Body of pancreas (tissue), 4 donors: ENCODE results near the gene ZNF541. TPM values are rescaled to one million over a fixed set of nuclear protein-coding genes. Genes with fewer than 3 reads are reported as not detected.
A peak's percentile ranks its signal among the peaks of the same experiment; 100 is the strongest.

Experiments
- ATAC-seq: fragments of 150-250 bp; one replicate; pipeline ENCODE4 v1.9.1; 2016
- DNase-seq, 4 donors: peaks; one replicate each; pipeline ENCODE4 v3.0.0-alpha.2; 2019
- H3K27ac ChIP-seq, 4 donors: fragments of 200-600 bp; sonication (generic); 1 replicate in 3 of 4; 2 replicates in 1 of 4; pipeline versions ENCODE4 v1.5.1 to v1.6.1; 2016 to 2019; ENCODE audit warnings: mild to moderate bottlenecking in 1 of 4, mixed read lengths in 1 of 4, moderate library complexity in 1 of 4
- H3K27me3 ChIP-seq, 2 donors: fragments of 200-600 bp; sonication (generic); one replicate each; pipeline ENCODE4 v1.6.0; 2016; ENCODE audit warnings: mild to moderate bottlenecking in 1 of 2
- H3K36me3 ChIP-seq, 2 donors: fragments of 200-600 bp; sonication (generic); replicated peaks in 1 of 2; 2 replicates each; pipeline ENCODE4 v1.5.1; 2016; ENCODE audit warnings: low read depth in 2 of 2; ENCODE audit not compliant: insufficient read depth in 1 of 2
- H3K4me1 ChIP-seq: fragments of 200-600 bp; sonication (generic); one replicate; pipeline ENCODE4 v1.6.0; 2016
- H3K4me3 ChIP-seq, 2 donors: fragments of 200-600 bp; sonication (generic); 1 replicate in 1 of 2; 2 replicates in 1 of 2; pipeline ENCODE4 v1.5.1; 2016 to 2019
- H3K9me3 ChIP-seq, 3 donors: fragments of 200-600 bp; sonication (generic); 1 replicate in 2 of 3; 2 replicates in 1 of 3; pipeline ENCODE4 v1.5.1; 2016
- POLR2A ChIP-seq, 3 donors: fragments of 450-650 bp; IDR thresholded peaks; one replicate each; pipeline ENCODE4 v1.6.1; 2016; ENCODE audit warnings: antibody characterized with exemption in 3 of 3, mild to moderate bottlenecking in 2 of 3
- WGBS, 2 donors: methylation state at CpG; one replicate each; pipeline ENCODE4 v1.1.5; 2017; 5-methylcytosine and 5-hydroxymethylcytosine counted together
- intact Hi-C: fragments of 100-400 bp; cut with DNase I; formaldehyde crosslinking; loops from one replicate; pipeline ENCODE4 v1.15.1; 2023
- total RNA-seq, 2 donors: library from RNA; depleted of rRNA; stranded (reverse); fragments of >200 nt; gene quantifications; one replicate each; pipeline ENCODE4 v1.1.0, GENCODE V29; 2016
- TF ChIP-seq, protein P1 (sequence below), 7 experiments: fragments of 450-650 bp in 4 of 7; fragments of 200-600 bp in 3 of 7; sonication (generic) in 3 of 7; IDR thresholded peaks; one replicate each; pipeline ENCODE4 v1.5.1; 2016 to 2019; ENCODE audit warnings: antibody characterized with exemption in 7 of 7

Gene ZNF541
- total RNA-seq, 2 donors from 2014 or later = under 0.01 TPM; not detected in 1

DNA sequence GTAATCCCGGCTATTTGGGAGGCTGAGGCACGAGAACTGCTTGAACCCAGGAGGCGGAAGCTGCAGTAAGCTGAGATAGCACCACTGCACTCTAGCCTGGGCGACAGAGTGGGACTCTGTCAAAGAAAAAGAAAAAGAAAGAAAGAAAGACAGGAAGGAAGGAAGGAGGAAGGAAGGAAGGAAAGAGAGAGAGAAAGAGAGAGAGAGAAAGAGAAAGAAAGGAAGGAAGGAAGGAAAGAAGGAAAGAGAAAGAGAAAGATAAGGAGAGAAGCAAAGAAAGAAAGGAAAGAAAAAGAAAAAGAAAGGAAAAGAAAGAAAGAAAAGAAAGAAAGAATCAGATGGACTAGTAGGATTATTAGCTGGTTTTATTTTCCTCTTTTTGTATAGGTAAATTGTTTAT is 22.8 kb downstream of the ZNF541 start:
- Histone ChIP-seq H3K36me3 (no peaks in the 10 kb centered on the region), H3K4me1 (peaks cover 5% of the 10 kb centered on the region), H3K27ac (no peak overlapping the region), H3K4me3 (no peak overlapping the region), H3K27me3 (peaks cover 0 to 6% of the 10 kb centered on the region in 2 donors), H3K9me3 (no peaks in the 10 kb centered on the region)
- DNase-seq (no peak), ATAC-seq (no peak)
- WGBS, 2 donors = 78 to 94% methylated on average over 4 of the region's 4 CpGs
- intact Hi-C loops = no loop called here
- TF ChIP-seq, protein P1, sequence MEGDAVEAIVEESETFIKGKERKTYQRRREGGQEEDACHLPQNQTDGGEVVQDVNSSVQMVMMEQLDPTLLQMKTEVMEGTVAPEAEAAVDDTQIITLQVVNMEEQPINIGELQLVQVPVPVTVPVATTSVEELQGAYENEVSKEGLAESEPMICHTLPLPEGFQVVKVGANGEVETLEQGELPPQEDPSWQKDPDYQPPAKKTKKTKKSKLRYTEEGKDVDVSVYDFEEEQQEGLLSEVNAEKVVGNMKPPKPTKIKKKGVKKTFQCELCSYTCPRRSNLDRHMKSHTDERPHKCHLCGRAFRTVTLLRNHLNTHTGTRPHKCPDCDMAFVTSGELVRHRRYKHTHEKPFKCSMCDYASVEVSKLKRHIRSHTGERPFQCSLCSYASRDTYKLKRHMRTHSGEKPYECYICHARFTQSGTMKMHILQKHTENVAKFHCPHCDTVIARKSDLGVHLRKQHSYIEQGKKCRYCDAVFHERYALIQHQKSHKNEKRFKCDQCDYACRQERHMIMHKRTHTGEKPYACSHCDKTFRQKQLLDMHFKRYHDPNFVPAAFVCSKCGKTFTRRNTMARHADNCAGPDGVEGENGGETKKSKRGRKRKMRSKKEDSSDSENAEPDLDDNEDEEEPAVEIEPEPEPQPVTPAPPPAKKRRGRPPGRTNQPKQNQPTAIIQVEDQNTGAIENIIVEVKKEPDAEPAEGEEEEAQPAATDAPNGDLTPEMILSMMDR (IDR thresholded peaks at IDR 0.05) = no peak

DNA sequence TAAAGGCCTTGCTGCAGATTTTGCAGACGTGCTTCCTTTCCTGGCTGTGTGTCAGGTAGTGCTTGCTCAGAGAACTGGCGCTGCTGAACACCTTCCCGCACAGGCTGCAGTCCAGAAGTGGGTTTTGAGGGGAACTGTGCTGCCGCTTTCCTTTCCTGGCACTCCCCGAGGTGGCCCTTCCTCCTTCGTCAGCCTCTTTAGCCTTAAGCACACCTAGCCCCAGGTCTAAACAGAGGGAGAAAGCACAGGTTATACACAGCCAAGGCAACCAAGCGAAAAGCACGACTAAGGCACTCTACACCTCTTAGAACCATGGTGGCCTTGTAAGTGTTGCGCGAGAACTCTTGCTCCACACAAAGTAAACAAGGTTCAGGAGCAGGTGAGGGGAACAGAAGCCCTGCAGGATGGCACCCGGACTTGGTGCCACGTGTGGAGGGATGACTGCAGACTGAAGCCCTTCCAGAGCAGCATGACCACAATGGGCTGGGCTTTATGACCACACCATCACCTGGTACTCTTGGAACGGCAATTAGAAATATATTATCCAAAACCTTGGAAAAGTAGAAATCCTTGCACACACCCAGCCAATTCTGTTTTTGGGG is 23.6 kb downstream of the ZNF541 start:
- intact Hi-C loops = no loop called here
- no peaks in the 10 kb centered on the region for H3K36me3 ChIP-seq
- no peak overlapping the region for H3K4me3 ChIP-seq
- no peaks in the 10 kb centered on the region for H3K9me3 ChIP-seq
- ATAC-seq (no peak), DNase-seq (no peak)
- TF ChIP-seq POLR2A (IDR thresholded peaks at IDR 0.05) = no peak
- TF ChIP-seq, protein P1 (IDR thresholded peaks at IDR 0.05) = no peak
- H3K4me1 ChIP-seq = peaks cover 9% of the 10 kb centered on the region
- 75 to 79% methylated on average over 13 of the region's 13 CpGs for WGBS, 2 donors
- peaks cover 0 to 6% of the 10 kb centered on the region in 2 donors for H3K27me3 ChIP-seq
- H3K27ac ChIP-seq = no peak overlapping the region

DNA sequence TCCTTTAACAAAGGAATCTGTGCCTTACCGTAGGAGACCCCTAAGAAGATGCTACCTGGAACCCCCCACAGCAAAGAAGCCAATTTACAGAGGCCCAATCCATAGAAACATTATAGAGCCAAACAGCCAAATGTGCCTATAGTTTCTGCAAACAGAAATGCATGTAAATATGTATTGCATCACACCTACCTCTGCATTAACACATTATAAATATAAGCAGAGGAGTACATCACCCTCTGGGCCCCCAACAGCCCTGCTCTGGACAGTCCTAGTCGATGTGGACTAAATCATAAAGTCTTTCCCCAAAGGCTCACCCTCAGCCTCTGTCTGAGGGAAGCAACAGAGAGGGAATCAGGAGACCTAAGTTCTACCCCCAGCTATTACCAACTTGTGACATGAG is 25.7 kb downstream of the ZNF541 start:
- H3K27ac ChIP-seq = no peak overlapping the region
- TF ChIP-seq POLR2A (IDR thresholded peaks at IDR 0.05) = no peak
- no peak overlapping the region for H3K4me3 ChIP-seq
- no peak for ATAC-seq
- H3K4me1 ChIP-seq = peaks cover 9% of the 10 kb centered on the region
- no peaks in the 10 kb centered on the region for H3K36me3 ChIP-seq
- 58 to 89% methylated on average over 2 of the region's 2 CpGs for WGBS, 2 donors
- intact Hi-C loops = no loop called here
- no peak for DNase-seq
- peaks cover 0 to 6% of the 10 kb centered on the region in 2 donors for H3K27me3 ChIP-seq
- no peaks in the 10 kb centered on the region for H3K9me3 ChIP-seq

DNA sequence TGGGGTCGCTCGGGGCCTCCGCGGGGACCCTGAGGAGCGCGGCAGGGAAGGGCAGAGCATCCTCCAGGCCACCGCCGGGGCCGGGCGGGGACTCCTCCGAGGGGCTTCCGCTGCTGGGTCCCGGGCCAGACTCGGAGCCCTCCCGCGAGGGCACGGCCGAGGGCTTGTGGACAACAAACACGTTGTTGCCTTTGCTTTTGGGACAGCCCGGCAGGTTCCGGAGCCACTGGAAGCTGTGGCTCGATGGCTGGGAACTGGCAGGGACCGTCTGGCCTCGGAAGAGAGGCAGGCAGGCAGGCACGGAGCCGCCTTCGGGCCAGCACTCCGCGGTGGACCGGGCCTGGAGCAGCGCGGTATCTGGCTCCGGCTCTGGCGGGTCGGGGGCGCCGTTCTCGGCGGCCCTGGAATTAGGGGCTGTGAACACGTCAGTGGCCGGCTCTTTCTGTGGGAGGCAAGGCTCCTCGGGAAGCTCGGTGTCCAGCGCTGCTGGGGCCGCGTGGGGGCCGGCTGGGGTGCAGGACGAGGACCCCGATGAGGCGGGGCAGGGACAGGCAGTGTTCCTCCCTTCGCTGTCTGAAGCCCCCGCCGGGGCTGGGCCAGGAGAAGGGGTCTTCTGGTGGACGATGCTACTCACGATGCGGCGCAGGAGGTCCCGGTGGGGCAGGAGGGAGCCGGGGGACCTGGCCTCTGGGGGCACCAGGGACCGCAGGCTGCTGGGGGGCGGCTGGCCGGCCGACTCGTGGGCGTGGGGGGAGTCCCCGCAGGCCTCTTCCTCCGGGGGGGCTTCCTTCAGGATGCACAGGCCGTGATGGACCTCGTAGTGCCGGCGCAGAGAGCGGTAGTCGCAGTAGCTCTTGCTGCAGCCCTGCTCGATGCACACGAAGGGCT is 27.6 kb downstream of the ZNF541 start:
- H3K27ac ChIP-seq = no peak overlapping the region
- intact Hi-C loops = no loop called here
- no peaks in the 10 kb centered on the region for H3K36me3 ChIP-seq
- ATAC-seq (no peak), DNase-seq (peak in 1 of 4 donors; percentile 14)
- 27% methylated on average over 59 of the region's 75 CpGs; no CpG with 5 or more reads in 1 of the 2 donors for WGBS, 2 donors
- H3K9me3 ChIP-seq = no peaks in the 10 kb centered on the region
- no peak for TF ChIP-seq POLR2A (IDR thresholded peaks at IDR 0.05)
- TF ChIP-seq, protein P1 (IDR thresholded peaks at IDR 0.05) = no peak
- no peak overlapping the region for H3K4me3 ChIP-seq
- peaks cover 0 to 6% of the 10 kb centered on the region in 2 donors for H3K27me3 ChIP-seq
- H3K4me1 ChIP-seq = peaks cover 9% of the 10 kb centered on the region

DNA sequence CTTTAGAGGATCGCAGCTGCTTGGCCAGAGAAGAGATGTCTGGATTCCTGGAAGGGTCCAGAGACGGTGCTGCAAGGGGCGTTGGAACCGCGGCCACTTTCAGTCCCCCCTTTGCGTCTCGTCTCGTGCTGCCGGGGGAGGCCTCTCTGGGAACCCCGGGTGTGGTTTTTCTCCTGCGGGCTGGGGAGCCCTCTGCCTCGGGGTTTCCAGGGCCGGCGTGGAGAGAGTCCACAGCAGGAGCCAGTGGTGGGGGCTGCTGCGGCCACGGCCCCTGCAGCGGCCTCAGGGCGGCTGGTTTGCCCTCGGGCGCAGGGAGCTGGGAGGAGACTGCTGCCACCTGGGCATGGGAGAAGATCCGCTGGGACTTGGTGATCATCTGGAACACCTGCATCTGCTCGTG is 28.5 kb downstream of the ZNF541 start:
- Histone ChIP-seq H3K4me1 (peaks cover 9% of the 10 kb centered on the region), H3K9me3 (no peaks in the 10 kb centered on the region), H3K27me3 (peaks cover 0 to 6% of the 10 kb centered on the region in 2 donors), H3K27ac (no peak overlapping the region), H3K4me3 (no peak overlapping the region), H3K36me3 (no peaks in the 10 kb centered on the region)
- intact Hi-C loops = no loop called here
- no peak for TF ChIP-seq POLR2A (IDR thresholded peaks at IDR 0.05)
- TF ChIP-seq, protein P1 (IDR thresholded peaks at IDR 0.05) = no peak
- DNase-seq = no peak
- 88 to 97% methylated on average over 7 to 20 of the region's 22 CpGs for WGBS, 2 donors
- no peak for ATAC-seq
